Measurements from ENCODE around the gene SLC25A6.

- TF ChIP-seq ZNF704 (CRISPR knock-in tag; IDR thresholded peaks at IDR 0.05; ENCODE audit: borderline replicate concordance) (no peak), ZNF570 (CRISPR knock-in tag; IDR thresholded peaks at IDR 0.05; ENCODE audit: borderline replicate concordance) (no peak), BRD4 (CRISPR knock-in tag; IDR thresholded peaks at IDR 0.05) (no peak), POLR2AphosphoS5 (IDR thresholded peaks at IDR 0.05; ENCODE audit: low read depth, low read length) (no peak), ZNF256 (CRISPR knock-in tag; conservative IDR thresholded peaks at IDR 0.05) (no peak), PRDM15 (CRISPR knock-in tag; IDR thresholded peaks at IDR 0.05) (no peak), E2F5 (CRISPR knock-in tag; conservative IDR thresholded peaks at IDR 0.05) (no peak), SMAD1 (CRISPR knock-in tag; IDR thresholded peaks at IDR 0.05; ENCODE audit: borderline replicate concordance, low read depth) (no peak), TCF7L2 (IDR thresholded peaks at IDR 0.05; ENCODE audit: low read depth, low read length) (no peak), CTCF (CRISPR knock-in tag; IDR thresholded peaks at IDR 0.05) (no peak), CBX5 (CRISPR knock-in tag; IDR thresholded peaks at IDR 0.05; ENCODE audit: borderline replicate concordance) (no peak)
Measured at GRCh38 chrX:1411326-1411725, 19.4 kb upstream of the SLC25A6 start.
